WERI-Rb-1 (cell line): ENCODE data around the gene ABLIM3.

Experiments used
- DNase-seq: peaks from one replicate; pipeline ENCODE4 v3.0.0-alpha.2; 2020
- H3K27ac ChIP-seq: fragments of 250-450 bp; sonication (Bioruptor Pico); 2 replicates; pipeline ENCODE4 v1.5.1; 2020; ENCODE audit warnings: mild to moderate bottlenecking, moderate library complexity
- H3K27me3 ChIP-seq: fragments of 250-450 bp; sonication (Bioruptor Pico); 2 replicates; pipeline ENCODE4 v1.5.1; 2021; ENCODE audit warnings: mild to moderate bottlenecking, low read depth, moderate library complexity; ENCODE audit not compliant: insufficient read depth, severe bottlenecking
- H3K36me3 ChIP-seq: fragments of 250-450 bp; sonication (Bioruptor Pico); 2 replicates; pipeline ENCODE4 v1.5.1; 2020; ENCODE audit warnings: mild to moderate bottlenecking, moderate library complexity
- H3K4me3 ChIP-seq: 2 replicates; pipeline ENCODE4 v1.5.1; 2011; ENCODE audit warnings: low read depth, mild to moderate bottlenecking, control low read depth, low read length
- H3K9me3 ChIP-seq: fragments of 250-450 bp; sonication (Bioruptor Pico); 2 replicates; pipeline ENCODE4 v1.5.1; 2021; ENCODE audit warnings: mild to moderate bottlenecking, moderate library complexity; ENCODE audit not compliant: severe bottlenecking
- TF ChIP-seq, protein P1 (sequence below): IDR thresholded peaks from 2 replicates; pipeline ENCODE4 v1.5.1; 2011; ENCODE audit warnings: low read depth, mild to moderate bottlenecking, control low read depth, inconsistent platforms, low read length

Gene ABLIM3

DNA sequence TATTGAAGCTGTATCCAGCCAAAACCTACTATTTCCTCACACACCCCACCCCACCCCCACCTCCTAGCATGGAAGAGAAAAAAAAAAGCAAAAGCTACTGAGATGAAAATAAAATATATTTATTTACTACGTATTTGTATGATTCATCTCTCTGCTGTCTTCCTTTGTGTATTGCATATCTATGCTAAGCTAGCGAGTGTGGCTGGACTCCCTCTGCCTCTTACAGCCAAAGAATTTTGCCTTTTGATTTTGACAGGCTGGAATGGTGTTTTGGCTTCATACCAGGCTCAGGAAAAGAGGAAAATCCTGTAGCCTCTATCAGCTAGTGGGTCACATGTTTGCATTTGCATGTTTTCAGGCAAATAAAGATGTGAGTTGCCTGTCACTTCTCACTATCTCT, 2.2 kb downstream of the ABLIM3 start:
- H3K27ac ChIP-seq = no peak overlapping the region
- TF ChIP-seq, protein P1, sequence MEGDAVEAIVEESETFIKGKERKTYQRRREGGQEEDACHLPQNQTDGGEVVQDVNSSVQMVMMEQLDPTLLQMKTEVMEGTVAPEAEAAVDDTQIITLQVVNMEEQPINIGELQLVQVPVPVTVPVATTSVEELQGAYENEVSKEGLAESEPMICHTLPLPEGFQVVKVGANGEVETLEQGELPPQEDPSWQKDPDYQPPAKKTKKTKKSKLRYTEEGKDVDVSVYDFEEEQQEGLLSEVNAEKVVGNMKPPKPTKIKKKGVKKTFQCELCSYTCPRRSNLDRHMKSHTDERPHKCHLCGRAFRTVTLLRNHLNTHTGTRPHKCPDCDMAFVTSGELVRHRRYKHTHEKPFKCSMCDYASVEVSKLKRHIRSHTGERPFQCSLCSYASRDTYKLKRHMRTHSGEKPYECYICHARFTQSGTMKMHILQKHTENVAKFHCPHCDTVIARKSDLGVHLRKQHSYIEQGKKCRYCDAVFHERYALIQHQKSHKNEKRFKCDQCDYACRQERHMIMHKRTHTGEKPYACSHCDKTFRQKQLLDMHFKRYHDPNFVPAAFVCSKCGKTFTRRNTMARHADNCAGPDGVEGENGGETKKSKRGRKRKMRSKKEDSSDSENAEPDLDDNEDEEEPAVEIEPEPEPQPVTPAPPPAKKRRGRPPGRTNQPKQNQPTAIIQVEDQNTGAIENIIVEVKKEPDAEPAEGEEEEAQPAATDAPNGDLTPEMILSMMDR = no peak
- H3K36me3 ChIP-seq = no peaks in the 10 kb centered on the region
- H3K27me3 ChIP-seq = peaks cover 53% of the 10 kb centered on the region
- peaks cover 2% of the 10 kb centered on the region for H3K9me3 ChIP-seq
- no peak for DNase-seq
- H3K4me3 ChIP-seq = no peak overlapping the region

DNA sequence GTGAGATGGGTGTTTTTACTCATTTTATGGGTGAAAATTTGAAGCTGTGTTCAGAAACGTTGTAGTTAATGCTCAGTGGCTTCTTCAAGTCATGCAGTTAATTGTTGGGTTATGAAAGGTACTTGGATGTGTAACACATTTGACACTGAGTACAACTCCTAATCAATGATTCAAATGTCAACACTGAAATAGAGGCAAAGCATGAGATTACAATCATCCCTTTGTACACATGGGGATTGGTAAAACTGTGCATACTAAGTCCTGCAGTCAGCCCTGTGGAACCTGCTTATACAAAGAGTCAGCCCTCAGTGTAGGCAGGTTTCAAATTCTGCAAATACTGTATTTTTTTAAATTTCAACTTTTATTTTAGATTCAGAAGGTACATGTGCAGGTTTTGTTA, 3.3 kb downstream of the ABLIM3 start:
- Histone ChIP-seq H3K27me3 (peaks cover 42% of the 10 kb centered on the region), H3K4me3 (no peak overlapping the region), H3K27ac (no peak overlapping the region), H3K36me3 (no peaks in the 10 kb centered on the region), H3K9me3 (peaks cover 2% of the 10 kb centered on the region)
- TF ChIP-seq, protein P1 = no peak
- DNase-seq = no peak

DNA sequence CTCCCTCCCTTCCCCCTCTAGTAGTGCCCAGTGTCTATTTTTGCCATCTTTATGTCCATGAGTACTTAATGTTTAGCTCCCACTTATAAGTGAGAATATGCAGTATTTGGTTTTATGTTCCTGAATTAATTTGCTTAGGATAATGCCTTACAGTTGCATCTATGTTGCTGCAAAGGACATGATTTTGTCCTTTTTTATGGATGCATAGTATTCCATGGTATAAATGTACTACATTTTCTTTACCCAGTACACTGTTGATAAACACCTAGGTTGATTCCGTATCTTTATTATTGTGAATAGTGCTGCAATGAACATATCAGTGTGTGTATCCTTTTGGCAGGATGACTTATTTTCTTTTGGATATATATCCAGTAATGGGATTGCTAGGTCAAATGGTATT, 3.8 kb downstream of the ABLIM3 start:
- no peak overlapping the region for H3K4me3 ChIP-seq
- DNase-seq = no peak
- TF ChIP-seq, protein P1 = no peak
- H3K36me3 ChIP-seq = no peaks in the 10 kb centered on the region
- H3K27ac ChIP-seq = no peak overlapping the region
- peaks cover 42% of the 10 kb centered on the region for H3K27me3 ChIP-seq
- peaks cover 2% of the 10 kb centered on the region for H3K9me3 ChIP-seq

DNA sequence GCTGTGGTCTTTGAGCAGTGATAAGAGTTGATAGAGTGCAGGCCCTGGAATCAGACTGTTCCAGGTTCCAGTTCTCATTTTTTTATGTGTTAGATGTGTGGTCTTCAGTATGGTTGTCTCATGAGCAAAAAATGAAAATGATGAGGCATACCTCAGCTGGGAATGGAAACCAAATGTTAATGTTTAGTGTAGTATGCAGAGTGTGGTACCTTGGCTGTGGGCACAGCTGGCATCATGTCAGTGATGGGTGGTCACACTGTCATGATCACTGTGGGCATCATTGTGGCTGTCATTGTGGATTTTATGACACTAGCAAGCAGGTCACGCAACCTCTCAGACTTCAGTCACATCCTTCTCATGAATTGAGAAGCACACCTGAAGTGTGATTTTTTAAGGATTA, 6.4 kb downstream of the ABLIM3 start:
- Histone ChIP-seq H3K4me3 (no peak overlapping the region), H3K36me3 (no peaks in the 10 kb centered on the region), H3K27me3 (peaks cover 44% of the 10 kb centered on the region), H3K9me3 (peaks cover 2% of the 10 kb centered on the region), H3K27ac (no peak overlapping the region)
- no peak for DNase-seq
- TF ChIP-seq, protein P1 = no peak

DNA sequence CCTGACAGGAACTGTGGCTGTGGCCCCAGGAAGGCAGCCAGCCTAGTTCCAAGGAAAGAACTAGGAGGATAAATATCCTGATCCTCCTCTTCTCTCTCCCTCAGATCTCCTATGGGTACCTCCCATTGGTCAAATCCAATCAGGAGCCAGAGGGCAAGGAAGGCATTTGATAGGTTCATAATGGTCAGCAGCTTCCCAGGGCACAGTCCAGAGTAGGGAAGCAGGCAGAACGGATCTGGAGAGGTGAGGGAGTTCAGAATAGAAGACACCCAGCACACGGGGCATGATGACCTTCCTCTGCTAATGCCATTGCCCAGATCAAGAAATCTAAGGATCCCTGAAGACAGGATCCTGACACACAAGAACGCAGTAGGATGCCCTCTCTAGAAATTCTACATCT, 8.6 kb downstream of the ABLIM3 start:
- H3K4me3 ChIP-seq = no peak overlapping the region
- H3K27ac ChIP-seq = no peak overlapping the region
- DNase-seq = no peak
- H3K9me3 ChIP-seq = peaks cover 2% of the 10 kb centered on the region
- TF ChIP-seq, protein P1 = no peak
- no peaks in the 10 kb centered on the region for H3K36me3 ChIP-seq
- H3K27me3 ChIP-seq = peaks cover 54% of the 10 kb centered on the region

DNA sequence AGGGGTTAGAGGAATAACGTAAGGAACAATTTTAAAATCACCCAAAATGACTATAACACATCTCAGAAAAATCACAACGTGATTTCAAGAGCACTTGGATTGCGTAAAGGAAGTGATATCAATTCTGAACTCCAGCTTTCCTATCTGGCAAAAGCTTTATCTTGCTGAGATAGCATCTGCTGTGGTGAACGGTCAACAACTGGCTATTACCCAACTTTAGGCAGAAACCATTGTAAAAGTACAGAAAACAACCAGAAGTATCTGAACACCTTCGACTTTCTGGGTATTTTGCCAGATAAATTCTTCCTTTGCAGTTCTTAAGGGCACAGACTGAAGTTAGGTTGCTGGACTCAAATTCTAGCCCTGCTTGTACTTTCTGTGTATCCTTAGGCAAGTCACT, 9.2 kb downstream of the ABLIM3 start:
- DNase-seq = no peak
- TF ChIP-seq, protein P1 = no peak
- Histone ChIP-seq H3K4me3 (no peak overlapping the region), H3K36me3 (no peaks in the 10 kb centered on the region), H3K9me3 (no peaks in the 10 kb centered on the region), H3K27me3 (peaks cover 59% of the 10 kb centered on the region), H3K27ac (no peak overlapping the region)
